Measurements from ENCODE around the gene WIPF3. TPM values are rescaled to one million over a fixed set of nuclear protein-coding genes. Genes with fewer than 3 reads are reported as not detected.

WIPF3 gene, protein sequence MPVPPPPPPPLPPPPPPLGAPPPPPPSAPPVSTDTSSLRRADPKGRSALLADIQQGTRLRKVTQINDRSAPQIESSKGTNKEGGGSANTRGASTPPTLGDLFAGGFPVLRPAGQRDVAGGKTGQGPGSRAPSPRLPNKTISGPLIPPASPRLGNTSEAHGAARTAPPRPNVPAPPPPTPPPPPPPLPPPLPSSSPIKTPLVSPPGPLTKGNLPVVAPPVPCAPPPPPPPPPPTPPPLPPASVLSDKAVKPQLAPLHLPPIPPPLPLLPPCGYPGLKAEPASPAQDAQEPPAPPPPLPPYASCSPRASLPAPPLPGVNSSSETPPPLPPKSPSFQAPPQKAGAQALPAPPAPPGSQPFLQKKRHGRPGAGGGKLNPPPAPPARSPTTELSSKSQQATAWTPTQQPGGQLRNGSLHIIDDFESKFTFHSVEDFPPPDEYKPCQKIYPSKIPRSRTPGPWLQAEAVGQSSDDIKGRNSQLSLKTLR
- 7.1 to 7.9 TPM (median 7.3 TPM) in 3 replicates for total RNA-seq

DNA sequence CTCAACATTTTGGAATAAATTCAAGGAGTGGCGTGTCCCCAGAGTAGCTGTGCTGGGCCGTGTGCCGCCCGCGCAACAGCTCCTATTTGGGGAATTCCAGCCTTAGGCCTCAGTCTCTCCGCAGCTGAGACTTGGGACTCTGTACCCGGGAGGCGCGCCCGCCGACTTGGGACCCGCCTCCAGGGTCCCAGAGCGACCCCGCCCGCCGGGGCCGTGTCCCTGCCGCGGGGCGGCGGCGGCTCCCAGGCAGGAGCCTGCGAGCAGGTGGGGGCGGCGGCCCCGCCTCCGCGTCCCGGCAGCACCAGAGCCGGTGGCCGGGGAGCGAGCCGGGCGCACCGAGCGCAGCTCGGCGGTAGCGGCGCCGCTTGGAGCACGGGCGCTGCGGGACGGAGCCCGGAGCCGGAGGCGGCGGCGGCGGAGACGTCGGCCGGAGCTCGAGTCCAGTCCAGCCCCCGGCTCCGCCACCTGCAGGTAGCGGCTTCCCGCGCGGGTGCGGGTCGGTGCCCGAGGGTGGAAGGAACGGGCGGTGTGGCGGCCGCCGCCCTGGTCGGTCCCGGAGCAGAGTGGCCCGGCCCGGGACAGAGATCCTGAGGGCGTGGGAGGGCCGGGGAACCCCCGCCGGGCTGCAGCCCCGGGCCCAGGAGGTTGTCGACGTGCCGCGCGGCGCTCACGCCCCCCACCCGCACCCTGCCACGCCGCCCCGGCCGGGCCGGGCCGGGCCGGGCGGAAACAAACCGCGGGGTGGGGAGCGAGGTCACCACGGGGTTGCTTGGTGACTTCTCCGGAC is at the start of gene WIPF3:
Gene WIPF3 (plus strand): TSS at position 301 of the 787 bp plus-strand sequence. CDS start 28,217 bp downstream, outside the sequence.
- no peaks in the 10 kb centered on the region for H3K9me3 Mint-ChIP-seq
- peaks cover 72% of the 10 kb centered on the region for H3K27me3 Mint-ChIP-seq (ENCODE audit: low read depth)
- peak; percentile 34 to 66 for DNase-seq (ENCODE audit: low spot score in 2 of 2, unreplicated experiment in 2 of 2)

DNA sequence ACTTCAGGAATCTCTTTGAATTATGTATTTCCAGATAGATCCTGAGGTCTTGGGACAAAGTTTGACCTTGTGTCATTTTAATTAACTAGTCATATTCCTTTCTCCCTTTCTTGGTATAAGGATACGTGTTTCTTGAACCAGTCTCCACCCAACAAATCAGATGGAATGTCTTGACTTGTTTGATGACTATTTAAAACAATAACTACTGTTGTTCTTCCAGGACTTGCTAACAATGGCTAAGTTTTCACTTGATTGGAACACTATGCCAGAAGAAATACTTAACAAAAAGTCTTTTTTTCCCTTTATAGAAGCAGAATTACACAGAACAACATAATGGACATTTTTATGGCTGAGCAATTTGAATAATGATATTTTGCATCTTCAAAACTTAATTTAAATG is 43.0 kb upstream of the WIPF3 start:
- no peak overlapping the region for H3K4me3 Mint-ChIP-seq
- H3K27me3 Mint-ChIP-seq (ENCODE audit: low read depth): peaks cover 2% of the 10 kb centered on the region
- peaks cover 10% of the 10 kb centered on the region for H3K9me3 Mint-ChIP-seq
- no peak overlapping the region for H3K27ac Mint-ChIP-seq
- TF ChIP-seq, protein P1, sequence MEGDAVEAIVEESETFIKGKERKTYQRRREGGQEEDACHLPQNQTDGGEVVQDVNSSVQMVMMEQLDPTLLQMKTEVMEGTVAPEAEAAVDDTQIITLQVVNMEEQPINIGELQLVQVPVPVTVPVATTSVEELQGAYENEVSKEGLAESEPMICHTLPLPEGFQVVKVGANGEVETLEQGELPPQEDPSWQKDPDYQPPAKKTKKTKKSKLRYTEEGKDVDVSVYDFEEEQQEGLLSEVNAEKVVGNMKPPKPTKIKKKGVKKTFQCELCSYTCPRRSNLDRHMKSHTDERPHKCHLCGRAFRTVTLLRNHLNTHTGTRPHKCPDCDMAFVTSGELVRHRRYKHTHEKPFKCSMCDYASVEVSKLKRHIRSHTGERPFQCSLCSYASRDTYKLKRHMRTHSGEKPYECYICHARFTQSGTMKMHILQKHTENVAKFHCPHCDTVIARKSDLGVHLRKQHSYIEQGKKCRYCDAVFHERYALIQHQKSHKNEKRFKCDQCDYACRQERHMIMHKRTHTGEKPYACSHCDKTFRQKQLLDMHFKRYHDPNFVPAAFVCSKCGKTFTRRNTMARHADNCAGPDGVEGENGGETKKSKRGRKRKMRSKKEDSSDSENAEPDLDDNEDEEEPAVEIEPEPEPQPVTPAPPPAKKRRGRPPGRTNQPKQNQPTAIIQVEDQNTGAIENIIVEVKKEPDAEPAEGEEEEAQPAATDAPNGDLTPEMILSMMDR (IDR thresholded peaks at IDR 0.05; ENCODE audit: unreplicated experiment): no peak
- peaks cover 12% of the 10 kb centered on the region for H3K4me1 Mint-ChIP-seq
- peaks cover 2% of the 10 kb centered on the region for H3K36me3 Mint-ChIP-seq
- DNase-seq (ENCODE audit: low spot score in 2 of 2, unreplicated experiment in 2 of 2): no peak

More for the DNA sequence above, at the start of gene WIPF3:
- Mint-ChIP-seq H3K4me1 (peaks cover 6% of the 10 kb centered on the region), H3K4me3 (peak within 1 kb of the TSS; percentile 70), H3K27ac (peak within 1 kb of the TSS; percentile 11), H3K36me3 (no peaks in the 10 kb centered on the region)
- TF ChIP-seq, protein P1 (IDR thresholded peaks at IDR 0.05; ENCODE audit: unreplicated experiment): no peak

DNA sequence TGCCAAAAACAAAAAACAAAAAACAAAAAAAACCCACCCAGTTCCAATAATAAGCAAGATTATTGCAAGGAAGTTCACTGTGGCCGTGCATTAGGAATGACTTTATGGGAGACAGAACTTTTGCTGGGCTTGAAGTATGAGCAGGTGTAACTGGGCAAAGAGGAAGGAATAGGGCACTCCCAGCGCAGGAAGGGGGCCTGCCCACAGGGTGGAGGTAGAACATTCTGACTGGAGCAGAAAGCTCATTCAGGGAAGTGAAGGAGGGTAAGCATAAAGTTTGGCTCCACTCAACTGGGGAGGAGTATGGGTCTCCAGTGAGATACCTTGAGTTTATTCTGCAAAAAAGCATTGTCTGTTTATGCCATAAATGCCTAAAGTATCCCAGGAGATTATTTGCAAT is 42.1 kb upstream of the WIPF3 start:
- no peak overlapping the region for H3K27ac Mint-ChIP-seq
- peaks cover 2% of the 10 kb centered on the region for H3K27me3 Mint-ChIP-seq (ENCODE audit: low read depth)
- TF ChIP-seq, protein P1 (IDR thresholded peaks at IDR 0.05; ENCODE audit: unreplicated experiment): no peak

DNA sequence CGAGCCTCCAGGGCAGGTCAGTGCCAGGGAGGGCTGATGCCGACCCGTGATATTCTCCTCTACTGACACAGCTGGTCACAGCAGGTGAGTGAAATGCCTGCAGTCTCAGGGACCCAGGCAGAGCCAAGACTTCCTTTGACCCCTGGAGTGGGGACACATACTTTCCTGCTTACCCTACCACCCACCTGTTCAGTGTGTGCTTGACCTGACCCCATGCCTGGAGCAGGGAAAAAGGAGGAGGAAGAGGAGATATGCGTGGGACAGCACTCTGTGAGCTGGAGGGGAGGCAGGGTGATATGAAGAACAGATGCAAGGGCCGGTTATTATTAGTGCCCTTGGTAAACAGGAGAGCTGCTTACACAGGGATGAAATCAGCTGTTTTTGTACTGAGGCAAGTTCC is 40.8 kb upstream of the WIPF3 start:
- TF ChIP-seq, protein P1 (IDR thresholded peaks at IDR 0.05; ENCODE audit: unreplicated experiment): no peak
- Mint-ChIP-seq H3K4me1 (peaks cover 17% of the 10 kb centered on the region), H3K27ac (no peak overlapping the region), H3K36me3 (peaks cover 4% of the 10 kb centered on the region), H3K4me3 (no peak overlapping the region), H3K27me3 (ENCODE audit: low read depth) (peaks cover 2% of the 10 kb centered on the region), H3K9me3 (peaks cover 13% of the 10 kb centered on the region)
- no peak for DNase-seq (ENCODE audit: low spot score in 2 of 2, unreplicated experiment in 2 of 2)

More for the DNA sequence above, 42.1 kb upstream of the WIPF3 start:
- H3K36me3 Mint-ChIP-seq: peaks cover 4% of the 10 kb centered on the region
- peaks cover 12% of the 10 kb centered on the region for H3K4me1 Mint-ChIP-seq
- no peak overlapping the region for H3K4me3 Mint-ChIP-seq
- peaks cover 13% of the 10 kb centered on the region for H3K9me3 Mint-ChIP-seq
- no peak for DNase-seq (ENCODE audit: low spot score in 2 of 2, unreplicated experiment in 2 of 2)

DNA sequence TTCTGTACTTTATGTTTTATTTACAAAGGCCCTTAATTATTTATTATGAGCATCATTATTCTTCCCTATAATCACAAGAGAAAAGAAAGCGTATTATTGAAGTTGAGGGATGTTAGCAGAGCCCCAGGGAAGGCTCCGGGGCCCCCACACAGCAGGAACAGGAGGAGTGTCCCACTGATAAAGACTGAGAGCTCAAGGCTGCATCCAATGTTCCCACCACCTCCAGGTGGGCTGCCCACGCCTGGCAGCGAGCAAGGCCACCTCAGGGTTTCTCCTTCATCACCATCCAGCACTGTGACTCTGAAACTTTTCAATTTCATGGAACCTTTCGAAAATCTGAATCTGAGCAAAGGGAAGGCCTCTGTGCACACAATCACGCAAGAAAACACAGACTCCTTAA is 35.9 kb upstream of the WIPF3 start:
- TF ChIP-seq, protein P1 (IDR thresholded peaks at IDR 0.05; ENCODE audit: unreplicated experiment): no peak
- peaks cover 23% of the 10 kb centered on the region for H3K9me3 Mint-ChIP-seq
- H3K27me3 Mint-ChIP-seq (ENCODE audit: low read depth): peaks cover 5% of the 10 kb centered on the region
- DNase-seq (ENCODE audit: low spot score in 2 of 2, unreplicated experiment in 2 of 2): no peak
- peak overlapping the region; percentile 37 for H3K27ac Mint-ChIP-seq
- H3K36me3 Mint-ChIP-seq: peaks cover 4% of the 10 kb centered on the region
- no peak overlapping the region for H3K4me3 Mint-ChIP-seq
- H3K4me1 Mint-ChIP-seq: peaks cover 26% of the 10 kb centered on the region

All from mesothelial cell of epicardium (in vitro differentiated cells).